ENCODE measurements around the gene C4orf17. TPM values are rescaled to one million over a fixed set of nuclear protein-coding genes. Genes with fewer than 3 reads are reported as not detected.

C4orf17 gene
- total RNA-seq, 1 donor from 2014 or later: not detected

DNA sequence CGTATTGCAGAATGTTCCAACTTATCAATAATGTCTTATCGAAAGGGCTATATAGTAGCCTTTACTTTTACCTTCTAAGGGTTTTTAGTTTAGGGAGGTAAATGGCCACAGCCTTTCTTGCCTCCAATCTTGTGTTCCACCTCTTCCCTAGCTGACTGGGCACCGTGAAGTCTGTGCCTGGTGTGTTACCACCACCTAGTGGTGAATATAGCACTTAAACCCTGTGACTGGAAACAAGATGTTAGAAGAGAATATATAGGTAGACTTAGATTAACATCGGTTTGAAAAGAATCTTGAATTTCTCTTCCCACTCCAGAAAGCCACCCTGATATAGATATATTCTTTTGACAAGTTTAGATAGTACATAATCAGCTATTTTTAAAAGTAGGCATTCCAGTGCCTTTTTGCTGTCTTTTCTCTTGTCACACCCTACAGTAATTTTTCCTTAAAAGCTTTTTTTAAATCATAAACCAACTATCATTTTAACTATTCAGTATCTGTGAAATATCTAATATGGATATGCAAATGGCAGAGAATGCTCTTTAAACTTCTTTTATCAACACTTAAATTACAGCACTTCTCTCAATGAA, 47.9 kb upstream of the C4orf17 start:
- H3K4me2 ChIP-seq (ENCODE audit: low read length): no peak overlapping the region
- no peak overlapping the region for H3K4me3 Mint-ChIP-seq (ENCODE audit: unreplicated experiment)
- no peaks in the 10 kb centered on the region for H3K36me3 Mint-ChIP-seq (ENCODE audit: low read depth, unreplicated experiment)
- DNase-seq (ENCODE audit: low read depth) (peak; percentile 39), FAIRE-seq (peak; percentile 45)
- no peaks in the 10 kb centered on the region for H3K4me1 ChIP-seq (ENCODE audit: insufficient read depth, low read length)
- H3K79me2 ChIP-seq (ENCODE audit: insufficient read depth, low read length): no peaks in the 10 kb centered on the region
- H3K9me3 ChIP-seq (ENCODE audit: insufficient read depth, low read depth, low read length): no peaks in the 10 kb centered on the region
- no peak overlapping the region for H3K9ac ChIP-seq (ENCODE audit: low read length)
- no peaks in the 10 kb centered on the region for H3K27me3 Mint-ChIP-seq (ENCODE audit: low read depth, unreplicated experiment)
- no peak overlapping the region for H3K27ac ChIP-seq (ENCODE audit: low read depth, low read length)
- H3K36me3 ChIP-seq (ENCODE audit: insufficient read depth, low read length): no peaks in the 10 kb centered on the region
- H3K4me1 Mint-ChIP-seq (ENCODE audit: low read depth, unreplicated experiment): peaks cover 9% of the 10 kb centered on the region
- H2AFZ ChIP-seq (ENCODE audit: low read depth, low read length): no peak overlapping the region
- H4K20me1 ChIP-seq (ENCODE audit: insufficient read depth, low read length): no peaks in the 10 kb centered on the region
- TF ChIP-seq EZH2 (IDR thresholded peaks at IDR 0.05; ENCODE audit: insufficient read depth, low read length): no peak
- TF ChIP-seq, protein P1, sequence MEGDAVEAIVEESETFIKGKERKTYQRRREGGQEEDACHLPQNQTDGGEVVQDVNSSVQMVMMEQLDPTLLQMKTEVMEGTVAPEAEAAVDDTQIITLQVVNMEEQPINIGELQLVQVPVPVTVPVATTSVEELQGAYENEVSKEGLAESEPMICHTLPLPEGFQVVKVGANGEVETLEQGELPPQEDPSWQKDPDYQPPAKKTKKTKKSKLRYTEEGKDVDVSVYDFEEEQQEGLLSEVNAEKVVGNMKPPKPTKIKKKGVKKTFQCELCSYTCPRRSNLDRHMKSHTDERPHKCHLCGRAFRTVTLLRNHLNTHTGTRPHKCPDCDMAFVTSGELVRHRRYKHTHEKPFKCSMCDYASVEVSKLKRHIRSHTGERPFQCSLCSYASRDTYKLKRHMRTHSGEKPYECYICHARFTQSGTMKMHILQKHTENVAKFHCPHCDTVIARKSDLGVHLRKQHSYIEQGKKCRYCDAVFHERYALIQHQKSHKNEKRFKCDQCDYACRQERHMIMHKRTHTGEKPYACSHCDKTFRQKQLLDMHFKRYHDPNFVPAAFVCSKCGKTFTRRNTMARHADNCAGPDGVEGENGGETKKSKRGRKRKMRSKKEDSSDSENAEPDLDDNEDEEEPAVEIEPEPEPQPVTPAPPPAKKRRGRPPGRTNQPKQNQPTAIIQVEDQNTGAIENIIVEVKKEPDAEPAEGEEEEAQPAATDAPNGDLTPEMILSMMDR (IDR thresholded peaks at IDR 0.05; ENCODE audit: insufficient read depth, low read depth, low read length): peak; percentile 87
- H3K9me3 Mint-ChIP-seq (ENCODE audit: unreplicated experiment): no peaks in the 10 kb centered on the region
- H3K4me3 ChIP-seq (ENCODE audit: insufficient read depth, low read depth, low read length): no peak overlapping the region
- no peaks in the 10 kb centered on the region for H3K27me3 ChIP-seq (ENCODE audit: insufficient read depth, low read length)
- H3K27ac Mint-ChIP-seq (ENCODE audit: unreplicated experiment): no peak overlapping the region

DNA sequence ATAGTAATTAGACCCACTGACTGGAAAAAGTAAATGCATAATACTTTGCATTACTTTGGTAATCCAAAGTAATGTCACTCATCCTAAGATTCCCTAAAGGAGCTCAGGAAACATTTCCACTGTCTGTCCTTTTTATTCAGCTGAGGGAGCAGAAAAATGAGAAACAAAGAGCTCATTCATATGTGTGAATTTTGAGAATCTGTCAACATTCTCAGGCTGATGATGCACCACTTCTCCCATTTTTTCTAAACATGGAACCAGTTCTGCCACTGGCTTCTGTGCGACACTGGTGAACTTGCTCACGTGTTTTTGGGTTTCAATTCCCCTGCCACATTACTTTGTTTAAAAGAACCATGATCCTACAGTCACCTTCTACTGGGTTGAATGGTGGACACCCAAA, 47.3 kb upstream of the C4orf17 start:
- DNase-seq (ENCODE audit: low read depth): no peak
- H3K27me3 Mint-ChIP-seq (ENCODE audit: low read depth, unreplicated experiment): no peaks in the 10 kb centered on the region
- no peak overlapping the region for H2AFZ ChIP-seq (ENCODE audit: low read depth, low read length)
- H3K27ac Mint-ChIP-seq (ENCODE audit: unreplicated experiment): no peak overlapping the region
- no peak overlapping the region for H3K9ac ChIP-seq (ENCODE audit: low read length)
- no peak overlapping the region for H3K4me3 Mint-ChIP-seq (ENCODE audit: unreplicated experiment)
- H3K36me3 Mint-ChIP-seq (ENCODE audit: low read depth, unreplicated experiment): no peaks in the 10 kb centered on the region
- H3K9me3 ChIP-seq (ENCODE audit: insufficient read depth, low read depth, low read length): no peaks in the 10 kb centered on the region
- no peaks in the 10 kb centered on the region for H3K9me3 Mint-ChIP-seq (ENCODE audit: unreplicated experiment)
- no peaks in the 10 kb centered on the region for H3K4me1 ChIP-seq (ENCODE audit: insufficient read depth, low read length)
- no peaks in the 10 kb centered on the region for H3K36me3 ChIP-seq (ENCODE audit: insufficient read depth, low read length)
- TF ChIP-seq, protein P1 (IDR thresholded peaks at IDR 0.05; ENCODE audit: insufficient read depth, low read depth, low read length): no peak
- TF ChIP-seq EZH2 (IDR thresholded peaks at IDR 0.05; ENCODE audit: insufficient read depth, low read length): no peak
- no peak overlapping the region for H3K4me3 ChIP-seq (ENCODE audit: insufficient read depth, low read depth, low read length)
- H3K27me3 ChIP-seq (ENCODE audit: insufficient read depth, low read length): no peaks in the 10 kb centered on the region
- H4K20me1 ChIP-seq (ENCODE audit: insufficient read depth, low read length): no peaks in the 10 kb centered on the region
- H3K4me1 Mint-ChIP-seq (ENCODE audit: low read depth, unreplicated experiment): peaks cover 12% of the 10 kb centered on the region
- no peaks in the 10 kb centered on the region for H3K79me2 ChIP-seq (ENCODE audit: insufficient read depth, low read length)
- no peak overlapping the region for H3K27ac ChIP-seq (ENCODE audit: low read depth, low read length)
- H3K4me2 ChIP-seq (ENCODE audit: low read length): no peak overlapping the region
- no peak for FAIRE-seq

DNA sequence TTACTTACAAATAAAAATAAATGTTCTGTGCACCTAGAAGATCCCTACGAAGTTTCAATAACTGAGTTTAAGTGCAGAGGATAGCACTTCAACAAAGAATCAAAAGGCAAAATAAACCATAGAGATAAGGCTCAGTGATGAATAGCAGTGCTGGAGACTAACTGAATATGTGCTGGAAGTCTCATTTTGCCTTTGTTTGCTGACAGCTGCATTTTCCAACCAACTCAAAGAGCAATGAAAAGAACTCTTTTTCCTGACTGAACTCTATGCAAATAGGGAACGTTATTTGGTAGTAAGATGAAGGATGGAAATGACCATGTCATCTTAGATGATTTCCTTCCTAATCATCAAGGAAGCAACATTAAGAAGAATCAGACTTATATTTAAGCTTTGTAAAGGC, 42.9 kb upstream of the C4orf17 start:
- DNase-seq (ENCODE audit: low read depth) (no peak), FAIRE-seq (no peak)
- Histone ChIP-seq H3K4me1 (ENCODE audit: insufficient read depth, low read length) (no peaks in the 10 kb centered on the region), H2AFZ (ENCODE audit: low read depth, low read length) (no peak overlapping the region), H3K9me3 (ENCODE audit: insufficient read depth, low read depth, low read length) (no peaks in the 10 kb centered on the region), H3K36me3 (ENCODE audit: insufficient read depth, low read length) (no peaks in the 10 kb centered on the region), H4K20me1 (ENCODE audit: insufficient read depth, low read length) (no peaks in the 10 kb centered on the region), H3K27me3 (ENCODE audit: insufficient read depth, low read length) (no peaks in the 10 kb centered on the region), H3K27ac (ENCODE audit: low read depth, low read length) (no peak overlapping the region), H3K4me3 (ENCODE audit: insufficient read depth, low read depth, low read length) (no peak overlapping the region), H3K79me2 (ENCODE audit: insufficient read depth, low read length) (no peaks in the 10 kb centered on the region), H3K4me2 (ENCODE audit: low read length) (no peak overlapping the region), H3K9ac (ENCODE audit: low read length) (no peak overlapping the region)
- Mint-ChIP-seq H3K27me3 (ENCODE audit: low read depth, unreplicated experiment) (no peaks in the 10 kb centered on the region), H3K9me3 (ENCODE audit: unreplicated experiment) (no peaks in the 10 kb centered on the region), H3K4me3 (ENCODE audit: unreplicated experiment) (no peak overlapping the region), H3K27ac (ENCODE audit: unreplicated experiment) (peak overlapping the region; percentile 81), H3K36me3 (ENCODE audit: low read depth, unreplicated experiment) (no peaks in the 10 kb centered on the region), H3K4me1 (ENCODE audit: low read depth, unreplicated experiment) (peaks cover 8% of the 10 kb centered on the region)
- TF ChIP-seq, protein P1 (IDR thresholded peaks at IDR 0.05; ENCODE audit: insufficient read depth, low read depth, low read length): no peak
